SH-SY5Y (cell line): ENCODE data around the gene HS1BP3.

Source experiments
- GATA2 ChIP-seq: IDR thresholded peaks from 2 replicates; pipeline ENCODE4 v1.6.1; 2011; ENCODE audit warnings: mild to moderate bottlenecking, low read depth, low read length
- GATA3 ChIP-seq: IDR thresholded peaks from 2 replicates; pipeline ENCODE4 v1.6.1; 2011; ENCODE audit warnings: low read depth, mild to moderate bottlenecking, low read length, moderate library complexity

- no peak for TF ChIP-seq GATA2
- no peak for TF ChIP-seq GATA3
Observed at GRCh38 chr2:20576598-20577115, 74.2 kb downstream of the HS1BP3 start.
